OCI-LY7 (cell line): Measurements from ENCODE around the gene SHC2. TPM values are rescaled to one million over a fixed set of nuclear protein-coding genes. Genes with fewer than 3 reads are reported as not detected.

Experiments
- Bru-seq: library from RNA; stranded (reverse); fragments of 400-500 nt; gene quantifications from one replicate; lab custom pipeline; 2021; lab: Mats Ljungman, UMichigan
- BruChase-seq, 2 experiments: library from RNA; stranded (reverse); fragments of 400-500 nt; gene quantifications; one replicate each; lab custom pipeline; 2021; lab: Mats Ljungman, UMichigan
- BruUV-seq: library from RNA; stranded (reverse); fragments of 400-500 nt; replicated peaks from 2 replicates; lab custom pipeline; 2021; lab: Mats Ljungman, UMichigan
- CTCF ChIA-PET: fragments of 300-600 bp; sonication (Branson Sonifier 250); formaldehyde crosslinking; loops from one replicate; lab custom pipeline; 2022; ENCODE audit warnings: antibody characterized with exemption; ENCODE audit not compliant: unreplicated experiment; lab: Charles Lee
- POLR2A ChIA-PET: fragments of 300-600 bp; sonication (Branson Sonifier 250); formaldehyde crosslinking; loops from one replicate; lab custom pipeline; 2022; ENCODE audit warnings: antibody characterized with exemption; lab: Charles Lee
- DNase-seq: peaks from one replicate; pipeline ENCODE4 v3.0.0-alpha.2; 2015; ENCODE audit warnings: low spot score
- H2AFZ ChIP-seq: fragments of 200-600 bp; sonication (generic), shearing (Covaris generic); 2 replicates; pipeline ENCODE4 v1.6.1; 2014; ENCODE audit warnings: mild to moderate bottlenecking, antibody characterized with exemption, low read length, moderate library complexity
- H3K27ac ChIP-seq: fragments of 200-600 bp; sonication (generic); 2 replicates; pipeline ENCODE4 v1.5.1; 2014; ENCODE audit warnings: mixed run types, low read depth, mild to moderate bottlenecking, moderate library complexity, low read length, inconsistent platforms; ENCODE audit not compliant: poor library complexity, severe bottlenecking
- H3K36me3 ChIP-seq: fragments of 200-600 bp; sonication (generic); 2 replicates; pipeline ENCODE4 v1.6.1; 2014; ENCODE audit warnings: mild to moderate bottlenecking, antibody characterized with exemption, low read length, moderate library complexity, mixed read lengths; ENCODE audit not compliant: insufficient read depth
- H3K4me1 ChIP-seq: fragments of 200-600 bp; sonication (generic); 2 replicates; pipeline ENCODE4 v1.5.1; 2014; ENCODE audit warnings: mild to moderate bottlenecking, low read length; ENCODE audit not compliant: insufficient read depth, poor library complexity, severe bottlenecking
- H3K4me2 ChIP-seq: fragments of 200-600 bp; sonication (generic); 2 replicates; pipeline ENCODE4 v1.6.1; 2014; ENCODE audit warnings: mild to moderate bottlenecking, low read length
- H3K4me3 ChIP-seq: fragments of 200-600 bp; sonication (generic); 2 replicates; pipeline ENCODE4 v1.5.1; 2014; ENCODE audit warnings: mild to moderate bottlenecking, low read depth, low read length; ENCODE audit not compliant: poor library complexity, severe bottlenecking
- H3K79me2 ChIP-seq: fragments of 200-600 bp; sonication (generic); 2 replicates; pipeline ENCODE4 v1.6.1; 2016; ENCODE audit warnings: low read depth, mild to moderate bottlenecking, low read length, moderate library complexity, mixed read lengths; ENCODE audit not compliant: insufficient read depth
- H3K9me2 ChIP-seq: fragments of 200-600 bp; sonication (generic); 2 replicates; pipeline ENCODE4 v1.6.1; 2016; ENCODE audit warnings: mild to moderate bottlenecking, low read length, mixed read lengths; ENCODE audit not compliant: insufficient read depth
- H3K9me3 ChIP-seq: fragments of 200-600 bp; sonication (generic); 2 replicates; pipeline ENCODE4 v1.6.1; 2014; ENCODE audit warnings: mild to moderate bottlenecking, mixed run types, low read length, mixed read lengths
- H4K20me1 ChIP-seq: fragments of 200-600 bp; sonication (generic); 2 replicates; pipeline ENCODE4 v1.6.1; 2014; ENCODE audit warnings: mild to moderate bottlenecking, antibody characterized with exemption, low read length, moderate library complexity, mixed read lengths; ENCODE audit not compliant: insufficient read depth
- CTCF ChIP-seq: fragments of 200-600 bp; sonication (generic); conservative IDR thresholded peaks from 2 replicates; pipeline ENCODE4 v1.5.1; 2014; ENCODE audit warnings: mild to moderate bottlenecking, antibody characterized with exemption, low read length, moderate library complexity, mixed read lengths
- EZH2phosphoT487 ChIP-seq: fragments of 200-600 bp; sonication (generic); IDR thresholded peaks from 2 replicates; pipeline ENCODE4 v1.6.1; 2018; ENCODE audit warnings: low read depth, borderline replicate concordance, mild to moderate bottlenecking, mixed run types, antibody characterized with exemption, low read length, moderate library complexity, mixed read lengths
- intact Hi-C: fragments of 100-400 bp; cut with micrococcal nuclease; formaldehyde crosslinking; loops from one replicate; pipeline ENCODE4 v1.10.0; 2022; ENCODE audit not compliant: unreplicated experiment
- long read RNA-seq: library from polyadenylated mRNA; stranded (forward); transcript quantifications from one replicate; pipeline ENCODE4 v2.0.0, GENCODE V29; 2022
- total RNA-seq, 2 experiments: library from RNA; depleted of rRNA in 1 of 2; stranded (reverse); fragments of >200 nt in 1 of 2; shearing (Covaris generic) in 1 of 2; gene quantifications; 2 replicates each; pipeline ENCODE4 v1.2.3, GENCODE V29; 2014 to 2022

SHC2 gene, protein sequence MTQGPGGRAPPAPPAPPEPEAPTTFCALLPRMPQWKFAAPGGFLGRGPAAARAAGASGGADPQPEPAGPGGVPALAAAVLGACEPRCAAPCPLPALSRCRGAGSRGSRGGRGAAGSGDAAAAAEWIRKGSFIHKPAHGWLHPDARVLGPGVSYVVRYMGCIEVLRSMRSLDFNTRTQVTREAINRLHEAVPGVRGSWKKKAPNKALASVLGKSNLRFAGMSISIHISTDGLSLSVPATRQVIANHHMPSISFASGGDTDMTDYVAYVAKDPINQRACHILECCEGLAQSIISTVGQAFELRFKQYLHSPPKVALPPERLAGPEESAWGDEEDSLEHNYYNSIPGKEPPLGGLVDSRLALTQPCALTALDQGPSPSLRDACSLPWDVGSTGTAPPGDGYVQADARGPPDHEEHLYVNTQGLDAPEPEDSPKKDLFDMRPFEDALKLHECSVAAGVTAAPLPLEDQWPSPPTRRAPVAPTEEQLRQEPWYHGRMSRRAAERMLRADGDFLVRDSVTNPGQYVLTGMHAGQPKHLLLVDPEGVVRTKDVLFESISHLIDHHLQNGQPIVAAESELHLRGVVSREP
- total RNA-seq (2014; rRNA removed; shearing (Covaris generic)) (0.28 TPM in 1 of 2 replicates, not detected in the other), total RNA-seq (2022) (0.48 and 0.65 TPM in 2 replicates), Bru-seq, nascent RNA (percentile 12 among the genes with signal in this experiment), BruChase-seq, experiment 1, labeled RNA remaining after a 6-hour chase (percentile 3 among the genes with signal in this experiment), BruChase-seq, experiment 2, labeled RNA remaining after a 2-hour chase (not detected)
- long read RNA-seq, partial matches to known transcripts, result 0 of 1 reads
- long read RNA-seq, other reads (novel, unspliced or antisense), result 1 of 1 reads

- intact Hi-C loops, result no loop called here
- H4K20me1 ChIP-seq, result no peaks in the 10 kb centered on the region
- no peak within 1 kb of the TSS for H3K4me2 ChIP-seq
- no peaks in the 10 kb centered on the region for H3K9me2 ChIP-seq
- no peak for DNase-seq
- no peak within 1 kb of the TSS for H3K27ac ChIP-seq
- TF ChIP-seq CTCF, result no peak
- no peak for TF ChIP-seq EZH2phosphoT487
- H3K4me1 ChIP-seq, result no peaks in the 10 kb centered on the region
- CTCF ChIA-PET, result no interaction called here
- no peak within 1 kb of the TSS for H3K4me3 ChIP-seq
- H2AFZ ChIP-seq, result no peak within 1 kb of the TSS
- no peaks in the 10 kb centered on the region for H3K79me2 ChIP-seq
- no peaks in the 10 kb centered on the region for H3K9me3 ChIP-seq
- BruUV-seq, result no TSS peak
- H3K36me3 ChIP-seq, result no peaks in the 10 kb centered on the region
- POLR2A ChIA-PET, result no interaction called here
Observed at GRCh38 chr19:460877-461720, at the start of gene SHC2. Gene SHC2, minus strand, starts transcription at chr19:461033. Its CDS starts 37 bp downstream, at chr19:460996.

- TF ChIP-seq CTCF (no peak), EZH2phosphoT487 (no peak)
- POLR2A ChIA-PET, result no interaction called here
- no peak for DNase-seq
- no peaks in the 10 kb centered on the region for H4K20me1 ChIP-seq
- H3K79me2 ChIP-seq, result peaks cover 6% of the 10 kb centered on the region; the same call in 1 of the 2 replicates
- H3K36me3 ChIP-seq, result peaks cover 2% of the 10 kb centered on the region; the same call in 1 of the 2 replicates
- no peaks in the 10 kb centered on the region for H3K9me2 ChIP-seq
- peak overlapping the region; percentile 83 for H3K4me3 ChIP-seq
- H3K9me3 ChIP-seq, result no peaks in the 10 kb centered on the region
- intact Hi-C loops, result no loop called here
- H2AFZ ChIP-seq, result no peak overlapping the region; the same call in 1 of the 2 replicates
- peak overlapping the region; percentile 98 for H3K4me2 ChIP-seq
- BruUV-seq, result TSS peak; percentile 58
- no peak overlapping the region for H3K27ac ChIP-seq
- CTCF ChIA-PET, result no interaction called here
- H3K4me1 ChIP-seq, result peaks cover 33% of the 10 kb centered on the region
Observed at GRCh38 chr19:508204-509150, 47.6 kb upstream of the SHC2 start.
